HL-60 (cell line): Measurements from ENCODE around the gene HSD17B4.

Experiments used
- CTCF ChIP-seq: IDR thresholded peaks from one replicate; pipeline ENCODE4 v1.5.1; 2011; ENCODE audit warnings: low read length, control low read depth, inconsistent platforms; ENCODE audit not compliant: insufficient read depth
- SPI1 ChIP-seq: IDR thresholded peaks from 2 replicates; pipeline ENCODE4 v1.6.1; 2012; ENCODE audit warnings: low read depth, mild to moderate bottlenecking, borderline replicate concordance

- no peak for TF ChIP-seq CTCF
- TF ChIP-seq SPI1: no peak
These were observed 99.5 kb downstream of the HSD17B4 start for GRCh38 chr5:119551819-119552218.
